Type B pancreatic cell (in vitro differentiated cells): Measurements from ENCODE around the gene CNGA4. TPM values are rescaled to one million over a fixed set of nuclear protein-coding genes. Genes with fewer than 3 reads are reported as not detected.

ENCODE experiments used
- DNase-seq: peaks from one replicate; pipeline ENCODE4 v3.0.0; 2021; ENCODE audit warnings: mixed read lengths; ENCODE audit not compliant: unreplicated experiment; ENCODE audit errors: extremely low spot score
- H3K27ac Mint-ChIP-seq: 2 replicates; pipeline ENCODE4 v1.8.0; 2021; ENCODE audit warnings: mild to moderate bottlenecking, mixed read lengths
- H3K27me3 Mint-ChIP-seq: 2 replicates; pipeline ENCODE4 v1.8.0; 2021; ENCODE audit warnings: mixed read lengths
- H3K36me3 Mint-ChIP-seq: 2 replicates; pipeline ENCODE4 v1.8.0; 2021; ENCODE audit warnings: mixed read lengths
- H3K4me1 Mint-ChIP-seq: one replicate; pipeline ENCODE4 v1.8.0; 2021; ENCODE audit warnings: mixed read lengths; ENCODE audit not compliant: unreplicated experiment
- H3K4me3 Mint-ChIP-seq: 2 replicates; pipeline ENCODE4 v1.8.0; 2021; ENCODE audit warnings: mild to moderate bottlenecking, mixed read lengths
- H3K9me3 Mint-ChIP-seq: 2 replicates; pipeline ENCODE4 v1.8.0; 2021; ENCODE audit warnings: mixed read lengths
- total RNA-seq: library from RNA; stranded (reverse); gene quantifications from 2 replicates; pipeline ENCODE4 v1.2.1, GENCODE V29; 2021; ENCODE audit warnings: low replicate concordance
- TF ChIP-seq, protein P1 (sequence below): fragments of 200-600 bp; sonication (generic); conservative IDR thresholded peaks from 2 replicates; pipeline ENCODE4 v1.5.0; 2021; ENCODE audit warnings: antibody characterized with exemption, mild to moderate bottlenecking

CNGA4 gene
- total RNA-seq, 1 donor from 2014 or later, result 0.68 TPM

DNA sequence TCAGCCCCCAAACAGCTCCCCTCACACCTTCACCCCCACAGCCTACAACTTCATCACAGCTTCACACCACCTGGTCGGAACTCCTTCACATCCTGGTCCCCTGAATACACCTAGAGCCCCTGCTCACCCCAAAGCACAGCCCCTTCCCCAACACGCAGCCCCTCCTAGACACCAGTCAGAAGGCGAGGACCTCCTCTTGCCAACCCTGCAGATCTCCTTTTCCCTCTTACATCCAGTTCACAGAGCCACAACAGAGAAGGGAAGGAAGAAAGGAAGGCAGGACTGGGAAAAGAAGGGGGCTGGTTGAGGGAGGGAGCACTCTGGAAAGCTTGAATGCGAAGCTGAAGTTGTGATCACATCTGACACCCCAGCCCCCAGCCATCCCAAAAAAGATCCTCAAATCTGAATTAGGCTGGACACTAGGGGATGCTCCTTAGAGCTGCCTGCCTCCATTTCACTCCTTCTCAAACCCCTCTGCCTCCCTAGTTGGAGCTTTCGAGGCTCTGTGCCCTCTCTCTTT, 21.4 kb downstream of the CNGA4 start:
- TF ChIP-seq, protein P1, sequence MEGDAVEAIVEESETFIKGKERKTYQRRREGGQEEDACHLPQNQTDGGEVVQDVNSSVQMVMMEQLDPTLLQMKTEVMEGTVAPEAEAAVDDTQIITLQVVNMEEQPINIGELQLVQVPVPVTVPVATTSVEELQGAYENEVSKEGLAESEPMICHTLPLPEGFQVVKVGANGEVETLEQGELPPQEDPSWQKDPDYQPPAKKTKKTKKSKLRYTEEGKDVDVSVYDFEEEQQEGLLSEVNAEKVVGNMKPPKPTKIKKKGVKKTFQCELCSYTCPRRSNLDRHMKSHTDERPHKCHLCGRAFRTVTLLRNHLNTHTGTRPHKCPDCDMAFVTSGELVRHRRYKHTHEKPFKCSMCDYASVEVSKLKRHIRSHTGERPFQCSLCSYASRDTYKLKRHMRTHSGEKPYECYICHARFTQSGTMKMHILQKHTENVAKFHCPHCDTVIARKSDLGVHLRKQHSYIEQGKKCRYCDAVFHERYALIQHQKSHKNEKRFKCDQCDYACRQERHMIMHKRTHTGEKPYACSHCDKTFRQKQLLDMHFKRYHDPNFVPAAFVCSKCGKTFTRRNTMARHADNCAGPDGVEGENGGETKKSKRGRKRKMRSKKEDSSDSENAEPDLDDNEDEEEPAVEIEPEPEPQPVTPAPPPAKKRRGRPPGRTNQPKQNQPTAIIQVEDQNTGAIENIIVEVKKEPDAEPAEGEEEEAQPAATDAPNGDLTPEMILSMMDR, result no peak
- no peak for DNase-seq
- no peaks in the 10 kb centered on the region for H3K36me3 Mint-ChIP-seq
- H3K27ac Mint-ChIP-seq, result no peak overlapping the region
- H3K9me3 Mint-ChIP-seq, result no peaks in the 10 kb centered on the region
- H3K4me1 Mint-ChIP-seq, result no peaks in the 10 kb centered on the region
- H3K4me3 Mint-ChIP-seq, result no peak overlapping the region
- H3K27me3 Mint-ChIP-seq, result no peaks in the 10 kb centered on the region

DNA sequence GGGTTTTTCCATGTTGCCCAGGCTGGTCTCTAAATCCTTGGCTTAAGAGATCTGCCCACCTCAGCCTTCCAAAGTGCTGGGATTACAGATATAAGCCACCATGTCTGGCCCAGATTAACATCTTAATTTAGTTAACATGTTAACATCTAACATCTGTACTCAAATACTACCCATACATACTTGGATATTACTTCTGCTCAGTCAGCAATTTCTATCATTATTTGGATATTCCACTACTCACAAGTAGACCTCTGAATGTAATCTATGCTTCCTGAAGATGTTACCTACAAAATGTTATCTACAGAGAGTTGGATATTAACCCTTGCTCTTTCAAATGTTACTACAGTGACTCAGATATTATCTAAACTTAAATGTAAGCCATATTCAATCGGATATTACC, 24.8 kb downstream of the CNGA4 start:
- H3K4me3 Mint-ChIP-seq, result no peak overlapping the region
- no peaks in the 10 kb centered on the region for H3K27me3 Mint-ChIP-seq
- no peaks in the 10 kb centered on the region for H3K9me3 Mint-ChIP-seq
- DNase-seq, result no peak
- no peaks in the 10 kb centered on the region for H3K4me1 Mint-ChIP-seq
- TF ChIP-seq, protein P1, result no peak
- H3K36me3 Mint-ChIP-seq, result no peaks in the 10 kb centered on the region
- H3K27ac Mint-ChIP-seq, result no peak overlapping the region

DNA sequence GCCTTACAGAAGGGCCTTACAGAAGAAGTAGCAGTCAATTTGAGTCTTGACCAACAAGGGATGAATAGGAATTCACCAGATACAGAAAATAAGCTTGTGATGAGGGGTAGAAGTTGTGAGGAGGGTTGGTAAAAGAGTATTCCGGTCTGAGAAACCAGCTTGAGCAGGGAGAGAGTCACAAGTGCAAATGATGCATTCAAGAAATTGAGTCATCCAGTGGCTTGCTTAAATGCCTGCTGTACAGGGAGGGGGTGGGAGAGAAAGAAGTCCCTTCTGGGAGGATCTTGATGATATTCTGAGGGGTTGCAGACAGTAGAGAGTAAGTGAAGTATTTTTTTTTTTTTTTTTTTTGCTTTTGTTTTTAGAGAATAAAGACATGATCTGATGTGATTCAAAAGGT, 29.9 kb downstream of the CNGA4 start:
- H3K9me3 Mint-ChIP-seq, result no peaks in the 10 kb centered on the region
- no peak overlapping the region for H3K27ac Mint-ChIP-seq
- no peak overlapping the region for H3K4me3 Mint-ChIP-seq
- no peaks in the 10 kb centered on the region for H3K4me1 Mint-ChIP-seq
- no peak for DNase-seq
- TF ChIP-seq, protein P1, result no peak
- peaks cover 3% of the 10 kb centered on the region for H3K27me3 Mint-ChIP-seq
- H3K36me3 Mint-ChIP-seq, result no peaks in the 10 kb centered on the region

DNA sequence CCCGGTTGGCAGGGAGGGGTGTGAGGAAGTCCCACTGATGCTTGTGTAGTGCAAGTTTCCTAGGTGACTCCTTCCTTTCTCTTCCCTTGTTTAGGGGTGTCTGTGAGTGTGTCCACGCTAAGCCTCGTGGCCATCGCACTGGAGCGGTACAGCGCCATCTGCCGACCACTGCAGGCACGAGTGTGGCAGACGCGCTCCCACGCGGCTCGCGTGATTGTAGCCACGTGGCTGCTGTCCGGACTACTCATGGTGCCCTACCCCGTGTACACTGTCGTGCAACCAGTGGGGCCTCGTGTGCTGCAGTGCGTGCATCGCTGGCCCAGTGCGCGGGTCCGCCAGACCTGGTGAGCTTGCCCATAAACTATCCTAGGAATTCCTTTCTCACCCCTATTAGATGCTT, 31.1 kb downstream of the CNGA4 start:
- DNase-seq, result no peak
- Mint-ChIP-seq H3K4me3 (no peak overlapping the region), H3K9me3 (no peaks in the 10 kb centered on the region), H3K4me1 (no peaks in the 10 kb centered on the region), H3K27me3 (peaks cover 3% of the 10 kb centered on the region), H3K36me3 (no peaks in the 10 kb centered on the region), H3K27ac (no peak overlapping the region)
- TF ChIP-seq, protein P1, result no peak

DNA sequence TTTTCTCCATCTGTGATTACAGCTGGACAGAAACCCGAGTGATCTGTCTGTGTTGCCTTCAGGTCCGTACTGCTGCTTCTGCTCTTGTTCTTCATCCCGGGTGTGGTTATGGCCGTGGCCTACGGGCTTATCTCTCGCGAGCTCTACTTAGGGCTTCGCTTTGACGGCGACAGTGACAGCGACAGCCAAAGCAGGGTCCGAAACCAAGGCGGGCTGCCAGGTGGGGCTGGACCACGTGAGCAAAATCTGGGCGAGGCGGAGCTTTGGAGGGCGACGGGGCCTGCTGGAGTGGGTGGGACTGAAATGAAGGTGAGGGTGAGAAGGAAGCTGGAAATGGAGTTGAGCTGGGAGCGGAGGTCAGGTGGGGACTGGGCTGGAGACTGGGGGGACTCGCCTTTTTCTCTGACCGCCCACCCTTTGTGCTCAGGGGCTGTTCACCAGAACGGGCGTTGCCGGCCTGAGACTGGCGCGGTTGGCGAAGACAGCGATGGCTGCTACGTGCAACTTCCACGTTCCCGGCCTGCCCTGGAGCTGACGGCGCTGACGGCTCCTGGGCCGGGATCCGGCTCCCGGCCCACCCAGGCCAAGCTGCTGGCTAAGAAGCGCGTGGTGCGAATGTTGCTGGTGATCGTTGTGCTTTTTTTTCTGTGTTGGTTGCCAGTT, 31.8 kb downstream of the CNGA4 start:
- Mint-ChIP-seq H3K9me3 (no peaks in the 10 kb centered on the region), H3K4me1 (no peaks in the 10 kb centered on the region)

More for the DNA sequence above, 31.8 kb downstream of the CNGA4 start:
- no peak overlapping the region for H3K27ac Mint-ChIP-seq
- DNase-seq, result no peak
- peaks cover 8% of the 10 kb centered on the region for H3K27me3 Mint-ChIP-seq
- TF ChIP-seq, protein P1, result no peak
- no peaks in the 10 kb centered on the region for H3K36me3 Mint-ChIP-seq
- no peak overlapping the region for H3K4me3 Mint-ChIP-seq
